HL-60/S4 treated with retinoic acid at 250 ng/mL for 4 days and 3 days (cell line): ENCODE measurements around the gene GJD2.

Experiments used
- in situ Hi-C: fragments of 300-500 bp; cut with MboI; formaldehyde crosslinking; loops from 2 replicates; pipeline ENCODE4 v1.7.0; 2022; ENCODE audit warnings: low sequenced_read_pairs

Gene GJD2

GRCh38 chr15:34726406-34727100 lies 28.2 kb downstream of the GJD2 start:
- in situ Hi-C loops = no loop called here

GRCh38 chr15:34725556-34725955 lies 29.2 kb downstream of the GJD2 start:
- in situ Hi-C loops = no loop called here

GRCh38 chr15:34724481-34724880 lies 30.3 kb downstream of the GJD2 start:
- in situ Hi-C loops = no loop called here

- in situ Hi-C loops = no loop called here
These were observed 32.4 kb downstream of the GJD2 start for GRCh38 chr15:34722439-34722836.

DNA sequence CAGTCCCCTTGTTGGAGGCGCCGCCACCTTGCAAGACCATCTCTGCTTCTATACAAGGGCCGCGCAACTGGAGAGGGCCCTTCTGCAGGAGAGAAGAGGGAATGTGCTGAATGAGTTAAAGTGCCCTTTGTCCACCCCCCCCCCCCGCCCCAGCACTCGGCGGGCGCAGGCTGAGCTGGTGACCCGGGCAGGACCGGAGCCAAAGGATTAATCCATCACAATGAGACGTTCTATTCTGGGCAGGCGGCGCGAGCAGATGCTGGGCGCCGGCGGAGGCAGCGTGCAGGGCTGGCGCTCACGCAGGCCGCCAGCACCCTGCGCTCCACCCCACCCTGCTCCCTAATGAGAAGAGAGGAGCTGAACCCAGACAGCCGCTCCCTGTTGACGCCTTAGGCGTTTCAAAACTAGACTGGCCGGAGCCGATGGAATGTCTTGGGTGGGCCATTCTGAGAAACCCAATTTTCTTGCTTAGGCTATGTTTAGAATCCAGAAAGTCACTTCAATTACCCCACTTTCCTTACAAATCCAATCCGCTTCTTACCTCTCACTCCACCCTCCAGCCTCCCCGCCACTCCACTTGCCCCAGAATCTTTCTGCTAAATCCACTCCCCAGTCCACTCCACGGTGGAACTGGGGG lies 32.9 kb downstream of the GJD2 start:
- in situ Hi-C loops = no loop called here

DNA sequence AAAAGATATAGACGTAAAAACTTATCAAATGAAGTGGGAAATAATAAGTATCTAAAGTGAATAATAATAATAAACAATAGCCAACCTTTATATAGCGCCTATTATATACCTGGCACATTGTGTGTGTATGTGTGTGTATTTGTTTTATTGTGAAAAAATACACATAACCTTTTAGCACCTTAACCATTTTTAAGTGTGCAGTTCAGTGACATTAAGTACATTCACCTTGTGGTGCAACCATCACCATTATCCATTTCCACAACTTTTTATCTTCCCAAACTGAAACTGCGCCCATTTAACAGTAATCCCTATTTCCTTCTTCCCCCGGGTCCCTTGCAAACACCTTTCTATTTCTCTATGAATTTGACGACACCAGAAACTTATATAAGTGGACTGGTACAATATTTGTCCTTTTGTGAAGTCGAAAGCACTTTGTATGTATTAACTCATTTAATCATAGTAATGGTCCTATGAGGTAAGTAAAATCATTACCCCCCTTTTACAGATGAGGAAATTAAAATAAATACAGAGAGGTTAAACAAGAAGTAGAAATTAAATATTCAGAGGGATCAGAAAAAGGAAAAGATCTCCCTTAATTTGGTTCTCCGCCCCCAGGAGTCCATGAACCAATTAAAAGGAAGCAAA lies 33.5 kb downstream of the GJD2 start:
- in situ Hi-C loops = no loop called here

- in situ Hi-C loops = no loop called here
These were observed 35.1 kb downstream of the GJD2 start for GRCh38 chr15:34719695-34720094.

DNA sequence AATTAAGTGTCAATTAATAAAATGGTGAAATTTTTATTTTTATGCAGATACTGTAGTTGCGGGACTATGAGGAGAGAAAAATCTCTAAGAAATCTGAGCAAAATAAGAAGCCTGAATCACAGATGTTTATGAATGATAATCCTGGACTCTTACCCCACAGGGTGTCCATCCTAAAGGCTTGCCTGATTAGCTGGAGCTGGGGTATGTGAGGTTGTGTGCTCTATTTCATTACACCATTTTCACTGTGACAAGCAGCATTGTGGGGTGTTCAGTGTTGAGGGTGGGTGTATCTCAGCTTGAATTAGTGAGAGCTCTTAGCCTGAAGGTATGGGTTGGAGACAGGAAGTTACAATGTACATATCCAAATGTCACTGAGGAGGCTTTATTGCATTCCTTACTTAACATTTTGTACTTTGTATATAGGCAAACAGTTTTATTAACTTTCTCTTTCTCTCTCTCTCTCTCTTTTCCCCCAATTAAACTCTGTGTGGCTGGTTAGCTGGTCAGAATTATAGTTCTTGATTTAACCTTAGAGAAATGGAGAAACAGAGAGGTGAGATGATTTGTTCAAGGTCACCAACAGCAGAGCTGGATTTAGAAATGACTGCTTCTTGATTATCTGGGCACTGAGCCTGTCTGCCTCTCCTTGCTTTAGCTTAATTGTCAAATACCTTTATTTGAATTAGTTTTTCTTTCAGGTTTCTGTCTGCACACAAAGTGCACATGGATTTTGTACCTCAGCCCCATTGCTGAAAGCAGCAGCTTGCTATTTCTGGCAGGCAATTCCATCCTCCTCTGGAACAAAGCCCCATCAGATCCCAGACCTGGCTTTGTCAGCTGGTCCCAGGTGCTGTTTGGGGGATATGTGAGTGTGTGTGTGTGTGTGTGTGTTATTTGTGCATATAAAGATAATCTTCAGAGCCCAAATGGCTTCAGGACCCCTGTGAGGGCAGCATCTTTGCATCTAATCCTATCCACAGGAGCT lies 35.8 kb downstream of the GJD2 start:
- in situ Hi-C loops = no loop called here

GRCh38 chr15:34717729-34718128 lies 37.1 kb downstream of the GJD2 start:
- in situ Hi-C loops = no loop called here

DNA sequence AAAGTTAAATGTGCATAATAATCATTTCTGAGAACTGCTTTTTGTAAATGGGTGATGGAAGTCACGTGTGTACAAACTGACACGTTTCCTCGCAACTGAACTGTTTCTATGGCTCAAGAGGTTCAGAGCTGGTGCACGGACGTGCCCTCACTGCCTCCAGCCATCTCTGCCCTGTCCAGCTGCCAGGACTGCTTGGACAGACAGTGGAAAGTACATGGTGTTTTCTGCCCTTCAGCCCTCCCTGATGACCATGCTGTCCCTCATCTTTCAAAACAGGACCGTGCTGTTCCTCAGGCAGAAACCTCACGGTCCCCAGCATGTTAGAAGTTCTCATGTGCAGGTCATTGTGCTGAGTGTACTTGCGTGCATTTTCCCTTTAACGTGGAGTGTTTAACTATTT lies 38.7 kb downstream of the GJD2 start:
- in situ Hi-C loops = no loop called here

- in situ Hi-C loops = no loop called here
These were observed 40.2 kb downstream of the GJD2 start for GRCh38 chr15:34714476-34715121.

DNA sequence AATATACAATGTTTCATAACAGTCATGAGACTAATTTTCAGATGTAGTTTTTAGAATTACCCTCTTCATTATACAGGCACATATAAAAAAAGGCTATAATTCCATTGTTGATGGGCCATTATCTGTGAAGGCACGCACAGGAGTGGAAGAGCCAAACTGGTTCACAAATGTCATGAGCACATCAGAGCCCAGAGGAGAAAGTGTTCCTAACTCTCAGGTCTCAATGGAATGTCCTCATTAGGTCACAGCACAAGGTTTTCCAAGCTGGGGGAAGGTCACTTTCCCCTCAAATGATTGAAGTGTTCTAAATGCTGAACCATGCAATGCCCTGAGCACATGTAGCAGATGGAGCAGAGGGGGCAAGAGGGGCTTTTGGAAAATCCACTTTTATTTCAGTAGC lies 41.2 kb downstream of the GJD2 start:
- in situ Hi-C loops = no loop called here

- in situ Hi-C loops = no loop called here
These were observed 44.9 kb downstream of the GJD2 start for GRCh38 chr15:34709866-34710265.

DNA sequence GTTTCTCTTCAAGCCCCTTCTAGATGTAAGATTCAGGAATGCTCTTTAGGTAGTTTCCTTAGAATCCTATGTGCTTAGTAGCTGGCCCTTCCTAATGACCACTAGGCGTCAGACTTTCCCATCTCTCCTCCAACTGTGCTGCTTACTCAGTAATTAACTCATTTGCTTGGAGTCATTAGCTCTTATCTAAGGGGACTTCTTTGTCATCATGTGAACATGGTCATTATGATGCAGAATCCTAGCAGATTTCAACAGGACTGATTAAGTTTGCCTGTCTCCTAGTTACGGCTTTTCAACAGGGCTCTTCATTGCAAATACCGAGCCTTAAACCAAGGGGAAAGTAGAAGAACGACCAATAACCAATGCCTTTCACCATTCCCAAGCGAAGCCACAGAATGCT lies 46.4 kb downstream of the GJD2 start:
- in situ Hi-C loops = no loop called here

- in situ Hi-C loops = no loop called here
These were observed 53.3 kb downstream of the GJD2 start for GRCh38 chr15:34701536-34701935.
